HG03097 (cell line): ENCODE results near the gene CKLF.
"Not testable (repeated sequence)": the region's sequence is repeated elsewhere in the genome, so short reads cannot be mapped to it uniquely, and the experiment has no call there.

Experiments
- ATAC-seq: cut with Tn5 transposase; IDR thresholded peaks from one replicate; pipeline ENCODE4 v1.9.1; 2021; ENCODE audit not compliant: unreplicated experiment, low FRiP score

Gene CKLF

DNA sequence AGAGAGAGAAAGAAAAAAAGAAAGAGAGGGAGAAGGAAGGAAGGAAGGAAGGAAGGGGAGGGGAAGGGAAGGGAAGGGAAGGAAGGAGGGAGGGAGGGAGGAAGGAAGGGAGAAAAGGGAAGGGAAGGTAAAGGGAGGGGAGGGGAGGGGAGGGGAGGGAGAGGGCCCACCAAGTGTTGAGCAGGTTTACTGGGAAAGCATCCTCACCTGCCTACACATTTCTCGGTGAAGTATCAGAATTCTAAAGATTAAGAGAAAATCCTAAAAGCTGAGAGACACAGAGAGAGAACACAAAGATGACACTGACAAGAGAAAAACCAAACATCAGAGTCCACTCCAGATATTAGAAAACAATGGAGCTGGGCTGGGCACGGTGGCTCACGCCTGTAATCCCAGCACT lies 39.9 kb downstream of the CKLF start:
- no peak for ATAC-seq

DNA sequence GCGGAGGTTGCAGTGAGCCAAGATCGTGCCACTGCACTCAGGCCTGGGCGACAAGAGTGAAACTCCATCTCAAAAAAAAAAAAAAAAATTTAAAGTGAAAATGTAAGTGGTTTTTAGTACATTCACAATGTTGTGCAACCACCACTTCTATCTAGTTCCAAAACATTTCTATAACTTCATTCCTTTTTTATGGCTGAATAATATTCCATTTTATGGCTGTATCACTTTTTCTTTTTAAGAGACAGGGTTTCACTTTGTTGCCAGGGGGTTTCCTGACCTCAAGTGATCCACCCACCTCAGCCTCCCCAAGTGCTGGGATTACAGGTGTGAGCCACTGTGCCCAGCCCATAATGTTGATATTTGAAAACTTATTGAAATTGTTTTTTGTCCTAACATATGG lies 40.4 kb downstream of the CKLF start:
- ATAC-seq = no peak

DNA sequence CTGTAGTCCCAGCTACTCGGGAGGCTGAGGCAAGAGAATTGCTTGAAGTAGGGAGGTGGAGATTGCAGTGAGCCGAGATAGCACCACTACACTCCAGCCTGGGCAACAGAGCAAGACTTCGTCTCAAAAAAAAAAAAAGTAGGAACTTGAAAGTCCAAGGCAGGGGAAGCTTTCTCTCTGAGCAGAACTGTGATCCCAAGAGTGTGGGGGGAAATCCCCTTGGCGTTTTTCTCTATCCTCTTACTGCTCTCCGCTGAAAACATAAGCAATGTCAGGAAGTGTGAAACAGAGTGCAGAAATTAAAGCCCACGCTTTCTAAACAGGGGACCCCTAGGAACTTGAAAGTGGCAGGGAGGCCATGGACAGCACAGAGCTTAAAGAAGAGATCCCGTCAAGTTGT lies 42.4 kb downstream of the CKLF start:
- no peak for ATAC-seq

DNA sequence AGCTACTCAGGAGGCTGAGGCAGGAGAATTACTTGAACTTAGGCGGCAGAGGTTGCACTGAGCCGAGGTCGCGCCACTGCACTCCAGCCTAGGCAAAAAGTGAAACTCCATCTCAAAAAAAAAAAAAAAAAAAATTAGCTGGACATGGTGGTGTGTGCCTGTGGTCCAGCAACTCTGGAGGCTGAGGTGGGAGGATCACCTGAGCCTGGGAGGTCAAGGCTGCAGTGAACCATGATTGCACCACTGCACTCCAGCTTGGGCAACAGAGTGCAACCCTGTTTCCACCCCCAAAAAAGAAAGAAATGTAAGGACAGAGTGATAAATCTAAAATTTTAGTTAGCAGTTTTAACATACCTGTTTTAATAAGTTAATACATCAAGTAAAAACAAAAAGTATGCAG lies 44.2 kb downstream of the CKLF start:
- not testable (repeated sequence) for ATAC-seq

DNA sequence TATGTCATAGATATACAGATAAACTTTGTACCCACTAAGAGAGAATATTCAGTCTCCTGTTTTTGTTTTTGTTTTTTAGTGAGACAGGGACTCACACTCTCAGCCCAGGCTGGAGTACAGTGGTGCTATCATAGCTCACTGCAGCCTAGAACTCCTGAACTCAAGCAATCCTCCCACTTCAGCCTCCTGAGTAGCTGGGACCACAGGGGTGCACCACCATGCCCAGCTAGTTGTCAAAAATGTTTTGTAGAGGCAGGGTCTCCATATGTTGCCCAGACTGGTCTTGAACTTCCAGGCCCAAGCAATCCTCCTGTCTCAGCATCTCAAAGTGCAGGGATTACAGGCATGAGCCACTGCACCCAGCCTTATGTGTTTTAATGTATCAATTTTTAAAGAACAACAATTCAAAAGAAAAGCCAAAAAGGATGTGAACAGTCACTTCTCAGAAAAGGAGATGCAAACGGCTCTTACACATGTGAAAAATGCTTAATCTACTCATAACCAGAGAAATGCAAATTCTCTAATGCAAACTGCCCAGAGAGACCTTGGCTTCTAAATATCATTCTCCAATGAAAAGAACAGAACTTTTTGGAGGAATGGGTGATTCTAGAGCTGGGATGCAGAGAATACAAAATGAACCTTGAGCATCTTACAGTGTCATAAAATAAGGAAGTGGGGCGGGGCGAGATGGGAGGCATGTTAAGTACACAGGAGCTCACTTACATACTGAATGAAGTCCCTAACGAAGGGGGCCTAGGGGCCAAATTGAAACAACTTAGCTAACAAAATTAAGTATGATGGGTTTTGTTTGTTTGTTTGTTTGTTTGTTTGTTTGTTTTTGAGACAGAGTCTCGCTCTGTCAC lies 44.8 kb downstream of the CKLF start:
- ATAC-seq = no peak

DNA sequence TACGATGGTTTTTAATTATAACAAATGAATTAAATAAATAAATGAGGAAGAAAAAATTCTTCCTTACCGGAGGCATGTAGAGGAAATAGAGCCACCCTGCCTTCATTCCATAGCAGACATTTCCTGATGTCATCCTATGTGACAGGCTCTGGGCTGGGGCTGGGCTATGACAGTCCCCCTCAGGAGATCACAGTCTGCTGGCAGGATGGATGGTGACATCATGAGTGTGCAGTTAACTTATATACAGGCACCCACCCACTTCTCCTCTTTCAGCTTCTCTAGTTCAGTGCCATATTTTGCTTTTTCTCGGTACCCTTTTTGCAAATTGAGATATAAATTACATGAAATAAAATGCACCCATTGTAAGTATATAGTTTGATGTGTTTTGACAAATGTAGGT lies 45.7 kb downstream of the CKLF start:
- ATAC-seq = no peak

DNA sequence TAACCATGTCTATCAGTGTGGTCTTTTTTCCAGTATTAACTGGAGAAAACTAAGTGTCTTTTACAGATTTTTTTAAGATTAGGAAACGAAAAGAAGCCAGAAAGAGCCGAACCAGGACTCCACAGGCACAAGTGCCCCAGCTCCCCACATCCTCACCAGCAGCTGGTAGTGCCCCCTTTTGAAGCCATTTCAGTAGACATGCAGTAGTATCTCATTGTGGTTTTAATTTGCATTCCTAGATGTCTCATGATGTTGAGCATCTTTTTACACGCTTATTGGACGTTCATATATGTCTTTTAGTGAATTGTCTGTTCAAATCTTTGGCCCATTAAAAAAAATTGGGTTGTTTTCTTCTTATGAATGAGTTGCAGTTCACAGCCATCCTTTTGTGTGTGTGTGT lies 47.4 kb downstream of the CKLF start:
- ATAC-seq = no peak

DNA sequence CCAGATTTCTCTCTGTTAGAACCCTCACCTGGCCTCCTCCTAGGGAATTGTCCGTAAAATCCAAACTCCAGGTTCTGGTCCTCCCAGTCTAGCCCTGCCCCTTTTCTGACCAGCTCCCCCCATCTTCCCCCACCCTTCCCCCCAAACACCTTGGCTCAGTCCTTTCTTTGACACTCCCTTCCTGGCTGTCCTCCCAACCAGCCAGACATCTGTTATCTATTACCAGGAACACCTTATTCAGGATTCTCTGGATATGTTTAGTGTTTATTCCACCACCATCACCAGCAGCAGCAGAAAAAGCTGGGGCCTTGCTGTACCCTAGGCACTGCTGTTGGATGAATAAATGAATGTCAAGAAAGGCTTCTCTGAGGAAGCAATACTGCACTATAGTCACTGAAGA lies 48.1 kb downstream of the CKLF start:
- no peak for ATAC-seq

DNA sequence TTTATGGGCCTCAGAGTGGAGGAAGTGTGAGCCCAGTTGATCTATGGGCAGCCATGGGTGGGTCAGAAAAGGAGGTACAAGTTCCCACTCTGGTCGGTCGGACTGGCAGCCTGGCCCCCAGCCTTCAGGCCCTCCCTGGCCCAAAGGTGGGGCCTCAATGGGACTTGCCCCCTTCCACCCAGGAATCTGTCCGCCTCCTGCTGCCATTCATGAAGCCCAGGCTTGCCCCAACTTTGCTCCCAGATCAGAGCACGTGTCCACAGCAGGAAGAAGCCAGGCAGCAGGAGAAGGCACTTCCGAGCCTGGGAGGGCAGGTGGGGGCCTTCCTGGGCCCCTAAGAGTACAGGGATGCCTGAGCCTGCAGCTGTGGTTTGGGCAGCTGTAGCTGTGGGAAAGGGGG lies 49.1 kb downstream of the CKLF start:
- ATAC-seq = no peak

DNA sequence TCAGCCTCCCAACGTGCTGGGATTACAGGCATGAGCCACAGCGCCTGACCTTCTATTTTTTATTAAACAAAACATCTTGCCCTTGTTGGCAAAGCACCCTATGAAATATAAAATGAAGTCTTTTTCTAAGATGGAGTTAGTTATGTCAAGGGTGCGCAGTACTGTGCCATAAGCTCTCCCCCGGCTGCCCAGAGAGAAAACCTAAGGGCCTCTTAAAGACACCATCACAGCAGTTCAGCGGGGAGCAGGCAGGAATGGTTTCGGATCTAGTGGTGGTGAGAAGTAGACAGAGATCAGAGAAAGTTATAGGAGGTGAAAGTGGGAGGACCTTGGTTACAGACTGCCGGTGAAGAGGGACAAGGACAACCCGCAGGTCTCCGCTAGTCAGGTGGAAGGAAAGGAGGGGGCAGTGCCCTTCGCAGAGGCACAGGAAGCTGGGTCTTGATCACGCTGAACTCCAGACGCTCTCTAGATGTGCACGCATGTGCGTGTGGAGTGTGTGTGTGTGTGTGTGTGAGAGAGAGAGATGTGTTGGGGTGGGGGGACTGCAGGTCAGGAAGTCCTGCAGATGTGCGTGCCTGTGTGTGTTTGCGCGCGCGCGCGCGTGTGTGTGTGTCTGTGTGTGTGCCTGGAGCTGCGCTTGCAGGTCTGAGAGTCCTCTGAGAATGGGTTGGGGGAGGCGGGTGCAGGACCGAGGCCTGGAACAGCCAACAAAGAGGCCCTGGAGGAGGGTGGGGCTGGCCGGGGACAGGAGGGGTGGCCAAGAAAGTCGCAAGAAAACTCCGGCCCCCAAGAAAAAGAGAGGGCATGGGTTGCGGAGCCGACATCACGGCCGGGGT lies 51.4 kb downstream of the CKLF start:
- ATAC-seq = no peak

DNA sequence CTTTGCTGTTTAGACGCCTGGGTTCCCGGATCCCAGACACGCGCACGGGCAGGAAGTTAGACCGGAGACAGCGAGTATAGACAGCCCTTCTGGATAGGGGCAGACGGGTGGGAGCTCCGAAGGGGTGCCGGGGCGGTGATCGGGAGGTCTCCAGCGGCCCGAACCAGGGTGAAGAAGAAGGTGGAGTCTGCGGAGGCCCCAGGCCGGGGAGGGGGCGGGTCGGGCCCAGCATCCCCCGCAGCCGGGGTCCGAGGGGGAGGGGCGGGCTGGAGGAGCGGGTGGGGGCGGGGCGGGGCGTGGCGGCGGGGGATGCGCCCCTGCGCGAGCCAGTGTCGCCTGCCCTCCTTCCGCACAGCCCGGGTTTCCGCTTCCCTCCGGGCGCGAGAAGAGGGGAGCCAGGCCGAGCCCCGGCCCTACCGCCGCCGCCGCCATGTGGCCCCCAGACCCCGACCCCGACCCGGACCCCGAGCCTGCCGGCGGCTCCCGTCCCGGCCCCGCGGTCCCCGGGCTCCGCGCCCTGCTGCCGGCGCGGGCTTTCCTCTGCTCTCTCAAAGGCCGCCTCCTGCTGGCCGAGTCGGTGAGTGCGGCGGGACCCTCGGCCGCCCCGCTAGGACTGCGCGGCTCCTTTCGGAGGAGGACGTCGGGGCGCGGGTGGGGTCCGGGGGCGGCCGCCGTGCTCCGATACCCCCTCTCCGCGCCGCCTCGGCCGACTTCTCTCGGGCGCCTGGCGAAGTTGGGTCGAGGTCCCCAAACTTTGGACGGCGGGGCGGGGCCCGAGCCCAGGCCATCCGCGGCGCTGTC lies 52.2 kb downstream of the CKLF start, which contains the start of gene CMTM3:
TSS of gene CMTM3 (plus strand) at position 329 of the 801 bp plus-strand sequence. CDS start at position 431, 102 bp downstream.
- no peak for ATAC-seq

DNA sequence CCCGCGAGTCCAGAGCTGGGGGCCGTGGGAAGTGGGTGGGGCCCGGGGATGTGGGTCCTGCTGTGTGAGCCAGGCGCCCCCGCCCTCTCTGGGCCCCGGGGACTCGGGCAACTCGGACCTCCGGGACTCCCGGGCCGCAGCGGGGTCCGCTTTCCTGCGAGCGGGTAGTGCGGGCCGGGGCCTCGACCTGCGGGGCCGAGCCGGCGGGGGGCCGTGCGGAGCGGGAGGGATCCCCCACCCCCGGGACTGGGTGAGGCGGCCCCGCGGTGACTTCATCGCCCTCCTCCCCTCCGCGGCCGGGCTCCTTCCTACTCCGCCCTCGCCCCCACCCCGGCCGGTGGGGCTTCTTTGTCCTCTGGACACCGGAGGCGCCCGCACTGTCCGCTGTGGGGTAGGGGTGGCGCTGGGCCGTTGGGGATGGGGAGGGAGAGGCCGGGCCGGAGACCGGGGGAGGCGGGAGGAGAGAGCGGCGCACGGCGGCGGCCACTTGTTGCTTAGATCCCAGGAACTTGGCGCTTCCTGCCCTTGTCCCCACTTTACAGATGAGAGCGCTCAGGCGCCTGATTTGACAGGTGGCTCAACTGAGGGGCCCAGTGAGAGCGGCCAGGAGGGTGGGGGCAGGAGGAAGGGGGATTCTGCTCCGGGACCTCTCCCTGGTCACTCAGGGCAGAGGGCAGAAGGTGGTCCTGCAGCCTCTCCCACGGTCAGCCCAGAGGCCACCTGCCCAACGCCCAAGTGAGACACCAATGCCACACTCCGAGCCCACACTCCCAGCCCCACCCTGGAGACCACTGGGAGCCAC lies 53.0 kb downstream of the CKLF start:
- ATAC-seq = no peak

DNA sequence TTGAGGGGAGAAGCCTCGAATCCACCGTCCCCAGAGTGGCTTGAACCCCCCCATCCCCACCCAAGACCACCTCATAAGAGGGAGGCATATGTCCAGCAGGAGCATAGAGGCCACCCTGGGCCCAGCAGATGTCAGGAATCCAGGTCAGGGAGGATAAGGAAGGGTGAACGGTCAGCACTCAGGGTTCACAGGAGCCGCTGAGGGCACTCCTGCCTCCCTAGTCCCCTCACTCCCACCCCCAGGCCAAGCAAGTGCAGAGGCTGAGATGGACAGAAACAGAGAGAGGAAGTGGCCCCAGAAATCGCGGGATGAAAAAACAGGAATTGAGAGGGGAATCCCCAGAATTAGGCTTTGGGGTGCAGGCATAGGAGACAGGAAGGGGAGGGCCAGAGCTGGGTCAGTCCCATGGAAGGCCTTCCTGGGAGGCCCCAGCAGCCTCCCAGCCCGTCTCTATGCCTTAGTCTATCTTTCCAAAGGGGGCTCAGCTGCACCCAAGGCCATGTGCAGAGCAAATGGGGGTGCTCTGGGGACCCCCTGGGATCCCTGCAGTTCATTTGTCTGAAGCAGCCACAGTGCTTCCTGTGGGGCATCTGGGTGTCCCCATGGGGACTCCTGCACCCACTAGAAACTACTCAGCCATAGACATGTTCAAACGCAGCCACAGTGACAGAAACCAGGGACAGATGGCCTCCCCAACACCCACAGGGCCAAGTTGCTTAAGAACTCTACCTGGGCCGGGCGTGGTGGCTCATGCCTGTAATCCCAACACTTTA lies 53.8 kb downstream of the CKLF start:
- peak; percentile 44 for ATAC-seq

DNA sequence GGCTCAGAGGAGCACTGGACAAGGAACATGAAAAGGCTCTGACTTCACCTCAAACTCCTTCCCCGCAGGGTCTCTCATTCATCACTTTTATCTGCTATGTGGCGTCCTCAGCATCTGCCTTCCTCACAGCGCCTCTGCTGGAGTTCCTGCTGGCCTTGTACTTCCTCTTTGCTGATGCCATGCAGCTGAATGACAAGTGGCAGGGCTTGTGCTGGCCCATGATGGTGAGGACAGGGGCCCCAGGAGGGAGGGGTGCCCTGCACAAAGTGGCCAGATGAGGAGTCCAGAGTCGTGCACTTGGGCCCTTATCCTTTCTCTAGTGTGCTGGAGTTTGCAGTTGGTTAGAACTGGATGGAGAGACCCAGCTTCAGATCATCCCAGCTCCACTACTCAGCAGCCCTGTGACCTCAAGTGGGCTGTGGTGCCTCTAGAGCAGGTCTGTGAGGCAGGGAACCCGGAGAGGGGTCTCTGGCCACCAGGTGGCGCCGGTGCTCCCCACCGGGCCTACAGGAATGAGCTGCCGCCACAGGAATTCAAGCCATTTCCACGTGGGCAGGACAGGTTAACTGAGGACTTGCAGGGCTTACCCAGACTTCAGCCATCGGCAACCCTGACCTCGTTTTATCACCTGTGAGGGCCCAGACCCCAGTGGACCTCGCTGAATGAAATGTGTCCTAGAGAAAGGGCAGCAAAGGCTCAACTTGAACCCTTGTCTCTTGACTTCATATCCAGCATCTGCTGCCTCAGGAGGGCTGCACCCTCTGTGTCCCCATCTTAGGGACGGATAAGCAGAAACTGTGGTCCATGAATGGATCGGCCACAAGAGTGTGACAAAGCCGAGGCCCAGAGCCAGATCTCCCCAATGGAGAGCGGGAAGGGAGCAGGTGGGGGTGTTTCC lies 56.1 kb downstream of the CKLF start:
- no peak for ATAC-seq

DNA sequence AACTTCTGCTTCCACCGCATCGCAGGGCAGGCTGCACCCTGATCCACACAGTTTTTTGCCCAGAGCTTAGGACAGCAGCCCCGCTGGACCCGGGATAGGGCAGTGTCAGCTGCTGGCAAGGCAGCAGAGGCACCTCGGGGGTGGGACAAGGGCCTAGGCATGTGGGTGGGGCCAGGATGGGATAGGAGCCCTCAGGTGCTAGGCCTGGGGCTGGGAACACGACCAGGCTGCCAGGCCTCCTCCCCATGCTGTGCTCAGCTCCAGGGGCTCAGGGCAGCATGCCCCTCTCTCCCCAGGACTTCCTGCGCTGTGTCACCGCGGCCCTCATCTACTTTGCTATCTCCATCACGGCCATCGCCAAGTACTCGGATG lies 56.7 kb downstream of the CKLF start:
- ATAC-seq = no peak

DNA sequence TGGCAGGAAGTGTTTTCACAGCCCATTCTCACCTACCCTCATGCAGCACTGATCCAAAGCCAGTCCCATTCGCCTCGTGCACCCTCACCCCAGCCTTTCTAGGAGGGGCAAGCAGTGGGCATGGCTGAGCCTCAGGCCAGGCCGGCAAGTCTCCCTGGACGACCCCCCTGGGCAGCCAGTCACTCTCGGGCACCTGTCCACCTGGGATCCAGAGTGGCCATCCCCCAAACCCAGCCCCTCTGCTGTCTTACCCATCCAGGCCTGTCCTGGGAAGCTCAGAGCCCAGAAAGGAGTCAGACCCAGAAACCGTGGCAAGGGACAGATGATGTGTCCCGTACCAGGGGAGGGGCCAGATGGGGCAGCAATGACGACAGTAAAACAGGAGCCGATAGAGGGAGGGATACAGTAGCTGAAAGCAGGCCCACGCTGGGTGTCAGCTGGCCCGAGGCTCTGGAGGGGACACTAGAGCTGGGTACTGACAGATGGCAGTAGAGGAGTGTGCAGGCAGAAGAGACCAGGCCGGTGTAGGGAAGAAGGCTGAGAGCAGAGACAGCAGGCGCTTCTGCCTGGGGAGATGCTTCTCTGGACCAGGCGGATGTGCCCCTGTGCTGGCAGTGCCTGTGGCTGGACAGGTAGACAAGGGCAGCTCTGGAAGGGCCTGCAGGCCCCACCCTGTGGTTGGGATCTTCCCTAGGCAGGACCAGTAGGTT lies 57.9 kb downstream of the CKLF start:
- ATAC-seq = no peak

DNA sequence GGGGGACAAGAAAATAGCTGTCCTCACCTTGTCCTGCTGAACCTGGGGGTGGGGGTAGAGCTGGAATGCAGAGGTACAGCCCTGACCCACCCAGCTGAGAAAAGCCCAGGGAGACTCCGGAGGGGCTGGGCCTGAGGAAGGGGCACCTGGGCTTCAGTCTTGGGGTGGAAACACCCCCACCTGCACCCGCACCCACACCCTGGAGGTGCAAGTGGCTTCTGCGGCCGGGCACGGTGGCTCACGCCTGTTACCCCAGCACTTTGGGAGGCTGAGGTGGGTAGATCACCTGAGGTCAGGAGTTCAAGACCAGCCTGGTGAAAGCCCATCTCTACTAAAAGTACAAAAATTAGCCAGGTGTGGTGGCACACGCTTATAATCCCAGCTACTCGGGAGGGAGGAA lies 59.5 kb downstream of the CKLF start:
- not testable (repeated sequence) for ATAC-seq

DNA sequence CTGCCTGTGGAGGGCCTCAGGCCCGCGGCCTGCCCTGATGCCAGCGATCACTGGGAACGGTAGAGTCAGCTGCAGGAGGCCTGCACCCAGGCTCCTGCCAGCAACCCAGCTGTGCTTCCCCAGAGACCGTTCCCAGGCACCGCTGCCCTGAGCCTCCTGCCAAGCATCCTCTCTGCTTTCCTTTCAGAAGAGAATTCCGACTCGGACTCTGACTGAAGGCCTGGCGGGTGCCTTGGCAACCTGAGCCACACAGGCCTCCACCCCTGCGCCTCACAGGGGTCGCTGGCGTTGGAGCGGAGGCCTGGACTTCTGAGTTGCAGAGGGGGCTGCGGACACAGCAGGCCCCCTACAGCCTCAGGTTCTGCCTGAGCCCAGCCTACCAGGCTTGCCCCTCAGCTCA lies 60.0 kb downstream of the CKLF start:
- ATAC-seq = no peak
